Upper lobe of right lung (tissue), 1 donor: Measurements from ENCODE around the gene APOC4. TPM values are rescaled to one million over a fixed set of nuclear protein-coding genes. Genes with fewer than 3 reads are reported as not detected.

Experiments
- ATAC-seq: fragments of 200-7000 bp; cut with Tn5 transposase; one replicate; pipeline ENCODE4 v1.9.1; 2020; ENCODE audit warnings: mild to moderate bottlenecking, moderate library complexity
- DNase-seq: peaks from one replicate; pipeline ENCODE4 v3.0.0-alpha.2; 2020
- H3K27ac ChIP-seq: fragments of 200-600 bp; one replicate; pipeline ENCODE4 v1.8.0; 2022
- H3K27me3 ChIP-seq: fragments of 200-600 bp; one replicate; pipeline ENCODE4 v1.8.0; 2022; ENCODE audit warnings: mild to moderate bottlenecking
- H3K36me3 ChIP-seq: fragments of 200-600 bp; one replicate; pipeline ENCODE4 v1.8.0; 2022
- H3K4me1 ChIP-seq: fragments of 200-600 bp; one replicate; pipeline ENCODE4 v1.8.0; 2022
- H3K4me3 ChIP-seq: fragments of 200-600 bp; one replicate; pipeline ENCODE4 v1.8.0; 2022; ENCODE audit warnings: mild to moderate bottlenecking
- H3K9me3 ChIP-seq: fragments of 200-600 bp; one replicate; pipeline ENCODE4 v1.8.0; 2022
- intact Hi-C: fragments of 100-400 bp; cut with DNase I; formaldehyde crosslinking; loops from one replicate; pipeline ENCODE4 v1.11.0; 2022
- total RNA-seq: library from RNA; stranded (reverse); fragmentation: NEBNext Ultra II Directional; extraction: Animal tissue kit (Norgen Biotek cat#: 25700); gene quantifications from one replicate; pipeline ENCODE4 v1.2.1, GENCODE V29; 2021
- TF ChIP-seq, protein P1 (sequence below): fragments of 200-600 bp; IDR thresholded peaks from one replicate; pipeline ENCODE4 v1.8.0; 2022; ENCODE audit warnings: antibody characterized with exemption
- donor health status: DM: no; HTN: yes; CAD: no; lungs with severe emphysema.

APOC4 gene
- total RNA-seq, 1 donor from 2014 or later, result not detected

DNA sequence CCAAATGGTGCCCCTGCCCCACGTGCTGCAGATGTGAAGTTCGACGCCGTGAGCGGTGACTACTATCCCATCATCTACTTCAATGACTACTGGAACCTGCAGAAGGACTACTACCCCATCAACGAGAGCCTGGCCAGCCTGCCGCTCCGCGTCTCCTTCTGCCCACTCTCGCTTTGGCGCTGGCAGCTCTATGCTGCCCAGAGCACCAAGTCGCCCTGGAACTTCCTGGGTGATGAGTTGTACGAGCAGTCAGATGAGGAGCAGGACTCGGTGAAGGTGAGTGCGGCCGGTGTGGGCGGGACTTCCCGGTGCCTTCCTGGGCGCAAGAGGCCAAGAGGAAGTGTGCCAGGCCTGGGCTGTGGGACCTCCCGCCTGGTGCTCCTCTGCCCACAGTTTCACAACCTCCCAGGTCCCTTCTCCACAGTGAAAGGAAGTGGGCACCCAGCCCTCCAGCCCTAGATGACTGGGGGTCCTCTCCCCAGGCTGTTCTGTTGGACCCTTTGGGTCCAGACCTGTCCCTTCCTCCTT, 45.2 kb downstream of the APOC4 start:
- Histone ChIP-seq H3K4me3 (no peak overlapping the region), H3K9me3 (no peaks in the 10 kb centered on the region), H3K4me1 (no peaks in the 10 kb centered on the region), H3K27ac (no peak overlapping the region), H3K36me3 (peaks cover 87% of the 10 kb centered on the region), H3K27me3 (no peaks in the 10 kb centered on the region)
- ATAC-seq (no peak), DNase-seq (no peak)
- TF ChIP-seq, protein P1, sequence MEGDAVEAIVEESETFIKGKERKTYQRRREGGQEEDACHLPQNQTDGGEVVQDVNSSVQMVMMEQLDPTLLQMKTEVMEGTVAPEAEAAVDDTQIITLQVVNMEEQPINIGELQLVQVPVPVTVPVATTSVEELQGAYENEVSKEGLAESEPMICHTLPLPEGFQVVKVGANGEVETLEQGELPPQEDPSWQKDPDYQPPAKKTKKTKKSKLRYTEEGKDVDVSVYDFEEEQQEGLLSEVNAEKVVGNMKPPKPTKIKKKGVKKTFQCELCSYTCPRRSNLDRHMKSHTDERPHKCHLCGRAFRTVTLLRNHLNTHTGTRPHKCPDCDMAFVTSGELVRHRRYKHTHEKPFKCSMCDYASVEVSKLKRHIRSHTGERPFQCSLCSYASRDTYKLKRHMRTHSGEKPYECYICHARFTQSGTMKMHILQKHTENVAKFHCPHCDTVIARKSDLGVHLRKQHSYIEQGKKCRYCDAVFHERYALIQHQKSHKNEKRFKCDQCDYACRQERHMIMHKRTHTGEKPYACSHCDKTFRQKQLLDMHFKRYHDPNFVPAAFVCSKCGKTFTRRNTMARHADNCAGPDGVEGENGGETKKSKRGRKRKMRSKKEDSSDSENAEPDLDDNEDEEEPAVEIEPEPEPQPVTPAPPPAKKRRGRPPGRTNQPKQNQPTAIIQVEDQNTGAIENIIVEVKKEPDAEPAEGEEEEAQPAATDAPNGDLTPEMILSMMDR, result no peak
- intact Hi-C loops, result no loop called here

DNA sequence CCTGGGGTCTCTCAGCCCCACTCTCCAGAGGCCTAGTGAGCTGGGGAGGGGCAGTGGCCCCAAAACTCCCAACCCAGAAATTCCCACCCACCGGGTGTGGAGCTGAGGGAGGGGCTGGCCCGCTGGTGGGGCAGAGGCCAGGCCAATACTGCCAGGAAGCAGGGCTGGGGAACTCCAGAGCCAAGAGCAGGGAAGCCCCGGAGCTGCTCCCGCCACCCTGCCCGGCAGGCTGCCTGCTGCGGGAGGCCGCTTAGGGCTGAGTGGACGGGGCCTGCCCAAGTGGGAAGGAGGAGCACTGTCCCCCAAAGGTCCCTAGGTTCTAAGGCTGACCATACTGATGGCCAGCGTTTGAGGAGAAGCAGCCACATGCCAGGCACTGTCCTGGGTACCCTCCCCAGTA, 46.2 kb downstream of the APOC4 start:
- DNase-seq, result no peak
- no peak overlapping the region for H3K4me3 ChIP-seq
- TF ChIP-seq, protein P1, result no peak
- H3K27me3 ChIP-seq, result no peaks in the 10 kb centered on the region
- H3K4me1 ChIP-seq, result no peaks in the 10 kb centered on the region
- H3K27ac ChIP-seq, result no peak overlapping the region
- no peak for ATAC-seq
- no peaks in the 10 kb centered on the region for H3K9me3 ChIP-seq
- H3K36me3 ChIP-seq, result peaks cover 84% of the 10 kb centered on the region
- intact Hi-C loops, result no loop called here

DNA sequence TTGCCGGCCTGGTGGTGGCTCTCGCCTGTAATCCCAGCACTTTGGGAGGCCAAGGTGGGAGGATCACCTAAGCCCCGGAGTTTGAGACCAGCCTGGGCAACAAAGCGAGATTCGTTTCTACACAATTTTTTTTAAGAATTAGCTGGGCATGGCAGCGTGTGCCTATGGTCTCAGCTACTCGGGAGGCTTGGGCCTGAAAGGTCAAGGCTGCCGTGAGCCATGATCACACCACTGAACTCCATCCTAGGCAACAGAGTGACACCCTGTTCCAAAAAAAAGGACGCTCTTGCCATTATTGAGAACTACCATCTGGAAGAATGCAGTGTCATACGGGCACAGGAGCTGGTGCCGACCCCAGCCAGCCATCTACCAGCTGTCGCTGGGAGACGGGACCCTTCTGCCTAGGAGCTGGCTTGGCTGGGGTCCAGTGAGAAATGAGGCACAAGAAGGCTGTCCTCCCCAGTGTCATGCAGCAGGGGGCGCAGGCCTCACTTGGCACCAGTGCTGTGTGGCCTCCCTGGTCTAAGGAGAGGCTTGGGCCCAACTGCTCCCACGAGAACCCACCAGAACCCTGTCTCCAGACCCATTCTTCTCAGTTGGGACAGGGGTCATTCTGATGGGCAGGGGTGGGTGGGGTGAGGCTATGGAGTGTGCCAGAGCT, 47.0 kb downstream of the APOC4 start:
- ATAC-seq, result peak; percentile 63
- TF ChIP-seq, protein P1, result peak; percentile 38
- Histone ChIP-seq H3K4me1 (no peaks in the 10 kb centered on the region), H3K27ac (no peak overlapping the region), H3K27me3 (no peaks in the 10 kb centered on the region), H3K9me3 (no peaks in the 10 kb centered on the region), H3K4me3 (no peak overlapping the region), H3K36me3 (peaks cover 77% of the 10 kb centered on the region)
- intact Hi-C loops, result no loop called here
- DNase-seq, result peak; percentile 78

DNA sequence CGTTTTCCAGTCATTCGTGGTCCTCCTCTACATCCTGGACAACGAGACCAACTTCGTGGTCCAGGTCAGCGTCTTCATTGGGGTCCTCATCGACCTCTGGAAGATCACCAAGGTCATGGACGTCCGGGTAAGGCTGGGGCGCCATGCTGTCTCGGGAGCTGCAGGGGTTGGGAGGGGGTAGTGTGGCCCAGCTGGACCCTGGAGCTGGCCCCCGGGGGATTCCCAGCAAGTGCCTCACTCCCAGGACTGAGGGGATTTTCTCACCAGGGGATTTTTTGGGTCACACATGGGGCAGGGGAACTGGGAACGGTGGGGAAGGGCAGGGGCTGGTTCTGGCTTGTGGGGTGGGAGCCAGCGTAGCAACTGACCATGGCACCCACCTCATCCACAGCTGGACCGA, 48.4 kb downstream of the APOC4 start:
- intact Hi-C loops, result no loop called here
- Histone ChIP-seq H3K27ac (no peak overlapping the region), H3K27me3 (no peaks in the 10 kb centered on the region), H3K4me1 (no peaks in the 10 kb centered on the region), H3K9me3 (no peaks in the 10 kb centered on the region), H3K36me3 (peaks cover 64% of the 10 kb centered on the region), H3K4me3 (no peak overlapping the region)
- DNase-seq (no peak), ATAC-seq (no peak)
- TF ChIP-seq, protein P1, result no peak

DNA sequence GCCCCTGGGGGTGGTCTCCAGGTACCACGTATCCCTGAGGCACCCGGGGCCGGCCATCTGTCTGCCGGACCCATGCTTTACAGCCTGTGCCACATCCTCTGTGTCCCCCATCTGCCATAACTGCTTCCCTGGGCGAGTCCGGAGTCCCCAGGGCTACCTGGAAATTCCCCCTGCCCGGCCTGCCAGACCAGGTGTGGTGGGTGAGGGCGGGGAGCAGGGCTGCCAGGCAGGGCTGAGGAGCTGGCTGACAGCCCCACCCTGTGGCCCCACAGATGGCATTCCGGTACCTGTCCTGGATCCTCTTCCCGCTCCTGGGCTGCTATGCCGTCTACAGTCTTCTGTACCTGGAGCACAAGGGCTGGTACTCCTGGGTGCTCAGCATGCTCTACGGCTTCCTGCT, 48.9 kb downstream of the APOC4 start:
- H3K36me3 ChIP-seq, result peaks cover 60% of the 10 kb centered on the region
- ATAC-seq (no peak), DNase-seq (no peak)
- intact Hi-C loops, result no loop called here
- H3K27me3 ChIP-seq, result no peaks in the 10 kb centered on the region
- H3K4me1 ChIP-seq, result no peaks in the 10 kb centered on the region
- no peak overlapping the region for H3K4me3 ChIP-seq
- no peaks in the 10 kb centered on the region for H3K9me3 ChIP-seq
- TF ChIP-seq, protein P1, result no peak
- no peak overlapping the region for H3K27ac ChIP-seq
